ENCODE data around the gene C2orf81. TPM values are rescaled to one million over a fixed set of nuclear protein-coding genes. Genes with fewer than 3 reads are reported as not detected.

The C2orf81 gene
- total and polyA plus RNA-seq, 10 of the 15 experiments (the other 5 are each of a cell fraction or from before 2014, with no cell fraction given), result 0.10 to 9.8 (median 2.7) TPM

- TF ChIP-seq CBX3 (IDR thresholded peaks at IDR 0.05; ENCODE audit: borderline replicate concordance, low read depth), result no peak
- TF ChIP-seq TCF3 (IDR thresholded peaks at IDR 0.05; ENCODE audit: borderline replicate concordance, insufficient read depth, low read depth, low read length), result peak; percentile 72; the same call in 1 of the 2 replicates
- TF ChIP-seq JUNB (IDR thresholded peaks at IDR 0.05), result no peak
- TF ChIP-seq TCF12 (IDR thresholded peaks at IDR 0.05; ENCODE audit: low read depth, low read length), result peak; percentile 83
- TF ChIP-seq RELB (IDR thresholded peaks at IDR 0.05; ENCODE audit: low read depth), result no peak
- TF ChIP-seq EGR1 (IDR thresholded peaks at IDR 0.05; ENCODE audit: borderline replicate concordance in 1 of 2, low read depth in 2 of 2, low read length in 2 of 2), result peak in 1 of 2 experiments; percentile 81; a peak in 2 of 3 replicates
- no peak for TF ChIP-seq SPI1 (IDR thresholded peaks at IDR 0.05; ENCODE audit: borderline replicate concordance, insufficient read depth, low read depth, low read length)
- TF ChIP-seq ZZZ3 (IDR thresholded peaks at IDR 0.05; ENCODE audit: control insufficient read depth, insufficient read length, low read depth), result no peak
- TF ChIP-seq REST (IDR thresholded peaks at IDR 0.05; ENCODE audit: low read depth, low read length), result no peak
- TF ChIP-seq SRF (IDR thresholded peaks at IDR 0.05; ENCODE audit: low read depth in 2 of 2, low read length in 2 of 2), result no peak
- TF ChIP-seq ZBTB11 (CRISPR knock-in tag; IDR thresholded peaks at IDR 0.05), result no peak
- TF ChIP-seq ZBTB33 (IDR thresholded peaks at IDR 0.05), result no peak
- no peak for TF ChIP-seq MTA3 (IDR thresholded peaks at IDR 0.05; ENCODE audit: borderline replicate concordance, low read length)
- peak in 1 of 2 experiments; percentile 41; a peak in 2 of 4 replicates for TF ChIP-seq IKZF2 (IDR thresholded peaks at IDR 0.05)
- TF ChIP-seq SMARCA5 (IDR thresholded peaks at IDR 0.05), result no peak
- TF ChIP-seq CBFB (IDR thresholded peaks at IDR 0.05; ENCODE audit: low read depth), result no peak
- peak; percentile 47; the same call in 1 of the 2 replicates for TF ChIP-seq EED (IDR thresholded peaks at IDR 0.05; ENCODE audit: low read depth)
- TF ChIP-seq HDAC6 (IDR thresholded peaks at IDR 0.05; ENCODE audit: unreplicated experiment), result no peak
- TF ChIP-seq SREBF2 (IDR thresholded peaks at IDR 0.05; ENCODE audit: low read length), result no peak
Measured at GRCh38 chr2:74440378-74441169, 19.2 kb upstream of the C2orf81 start (continued).
